Ramos (cell line): ENCODE data around the gene PHLDA2.

Experiments
- in situ Hi-C: fragments of 300-500 bp; cut with MboI; formaldehyde crosslinking; loops from one replicate; pipeline ENCODE4 v1.14.3; 2022; ENCODE audit warnings: low sequenced_read_pairs; ENCODE audit not compliant: unreplicated experiment

PHLDA2 gene

GRCh38 chr11:2899080-2899783 lies 30.0 kb downstream of the PHLDA2 start:
- in situ Hi-C loops, result loop anchor here (10.0 kb wide), 1 partner anchor 474 kb away; no protein-coding TSS in a partner anchor

- in situ Hi-C loops, result loop anchor here (10.0 kb wide), 1 partner anchor 474 kb away; no protein-coding TSS in a partner anchor
Measured at GRCh38 chr11:2898366-2899079, 30.7 kb downstream of the PHLDA2 start.

DNA sequence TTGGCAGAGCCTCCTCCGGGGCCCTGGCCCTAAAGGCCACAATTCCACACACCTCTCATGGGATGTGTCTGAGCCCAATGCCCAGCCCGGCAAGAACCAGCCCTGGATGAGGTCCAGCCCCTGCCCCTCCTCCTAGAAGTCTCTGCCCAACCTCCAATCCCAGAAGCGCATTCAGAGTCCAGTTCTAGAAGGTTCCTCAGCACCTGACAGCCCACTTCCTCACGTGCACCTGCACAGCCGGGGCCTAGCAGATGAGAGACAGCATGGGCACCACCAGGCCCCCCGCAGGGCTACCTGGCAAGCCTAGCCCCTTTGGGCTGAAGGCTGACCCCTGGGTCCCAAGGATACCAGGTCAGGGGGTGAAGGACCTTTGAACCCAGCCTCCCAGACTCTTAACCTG lies 32.2 kb downstream of the PHLDA2 start:
- in situ Hi-C loops, result loop anchor here (10.0 kb wide), 1 partner anchor 472 kb away; no protein-coding TSS in a partner anchor

DNA sequence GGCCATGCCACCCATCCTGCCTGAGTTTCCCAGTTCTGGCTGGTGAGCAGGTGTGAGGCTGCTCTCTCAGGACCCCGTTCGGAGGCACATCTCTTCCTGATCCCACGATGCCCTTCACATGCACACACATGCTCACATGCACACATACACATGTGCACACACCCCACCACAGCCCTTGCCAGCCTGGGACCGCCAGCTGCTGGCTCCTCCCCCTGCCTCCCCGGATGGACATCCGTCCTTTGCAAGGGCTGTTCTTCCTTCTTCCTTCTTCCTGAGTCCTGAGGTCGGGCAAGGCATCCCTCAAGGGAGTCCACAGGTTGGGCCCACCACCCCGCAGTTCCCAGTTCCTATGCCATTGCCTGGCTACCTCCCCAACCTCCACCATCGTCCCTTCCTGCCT lies 33.2 kb downstream of the PHLDA2 start:
- in situ Hi-C loops, result loop anchor here (10.0 kb wide), 1 partner anchor 471 kb away; no protein-coding TSS in a partner anchor

- in situ Hi-C loops, result loop anchor here (10.0 kb wide), 1 partner anchor 469 kb away; no protein-coding TSS in a partner anchor
Measured at GRCh38 chr11:2893935-2894334, 35.3 kb downstream of the PHLDA2 start.

DNA sequence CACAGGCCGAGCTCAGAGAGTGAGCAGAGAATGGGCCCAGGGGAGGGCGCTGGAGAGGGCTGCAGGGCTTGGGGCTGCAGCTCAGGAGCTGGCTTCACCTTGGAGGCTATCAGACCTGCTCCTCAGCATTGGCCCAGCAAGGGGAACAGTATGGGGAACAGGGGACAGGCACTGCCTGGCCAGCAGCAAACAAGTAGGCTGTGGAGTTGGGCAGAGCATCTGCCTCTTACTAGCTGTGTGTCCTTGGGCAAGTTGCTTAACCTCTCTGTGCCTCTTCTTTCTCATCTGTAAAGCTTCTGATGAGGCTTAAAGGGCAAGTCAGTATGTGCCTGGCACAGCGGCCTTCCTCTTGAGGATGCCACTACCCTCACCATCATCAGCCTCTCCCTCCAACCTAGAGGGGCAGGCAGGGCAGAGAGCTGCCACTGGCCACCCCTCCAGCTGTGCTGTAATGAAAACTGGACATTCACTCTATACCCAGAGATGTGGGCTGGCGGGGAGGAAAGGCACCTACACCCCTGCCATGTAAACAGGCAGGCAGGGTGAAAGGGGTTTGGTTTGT lies 36.2 kb downstream of the PHLDA2 start:
- in situ Hi-C loops, result loop anchor here (10.0 kb wide), 1 partner anchor 468 kb away; no protein-coding TSS in a partner anchor

DNA sequence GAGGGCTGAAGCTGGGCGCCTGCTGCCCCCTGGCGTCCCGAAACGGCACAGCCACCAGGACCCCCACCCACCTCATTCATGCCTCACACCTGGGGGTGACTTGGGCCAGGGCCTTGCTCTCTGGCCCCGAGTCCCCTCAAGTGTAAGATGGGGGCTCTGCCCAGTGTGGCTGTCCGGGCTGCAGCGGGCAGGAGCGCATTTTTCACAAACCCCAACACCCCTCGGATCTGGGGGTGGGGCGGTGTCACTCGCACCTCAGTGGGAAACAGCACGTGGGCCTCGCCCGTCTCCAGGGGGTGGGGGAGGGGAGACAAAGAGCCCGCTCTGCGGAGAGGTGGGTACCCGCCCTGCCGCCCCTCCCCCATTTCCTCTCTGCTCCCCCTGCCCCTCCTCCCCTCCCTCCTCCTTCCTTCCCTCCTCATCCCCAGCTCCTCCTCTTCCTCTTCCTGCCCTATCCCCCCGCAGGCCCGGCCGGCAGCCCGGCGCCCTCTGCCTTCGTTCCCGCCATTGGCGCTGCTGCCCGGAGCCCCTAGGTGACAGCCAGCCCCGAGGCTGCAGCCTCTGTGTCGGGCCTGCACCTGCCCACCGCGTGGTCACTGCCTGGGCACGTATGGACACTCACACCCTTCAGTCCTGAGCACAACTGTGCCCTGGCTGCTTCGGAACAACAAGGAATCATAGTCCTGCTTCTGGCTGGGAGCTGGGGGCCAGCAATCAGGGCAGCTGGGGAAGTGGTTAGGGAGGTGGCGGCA lies 36.8 kb downstream of the PHLDA2 start:
- in situ Hi-C loops, result loop anchor here (10.0 kb wide), 1 partner anchor 468 kb away; no protein-coding TSS in a partner anchor

DNA sequence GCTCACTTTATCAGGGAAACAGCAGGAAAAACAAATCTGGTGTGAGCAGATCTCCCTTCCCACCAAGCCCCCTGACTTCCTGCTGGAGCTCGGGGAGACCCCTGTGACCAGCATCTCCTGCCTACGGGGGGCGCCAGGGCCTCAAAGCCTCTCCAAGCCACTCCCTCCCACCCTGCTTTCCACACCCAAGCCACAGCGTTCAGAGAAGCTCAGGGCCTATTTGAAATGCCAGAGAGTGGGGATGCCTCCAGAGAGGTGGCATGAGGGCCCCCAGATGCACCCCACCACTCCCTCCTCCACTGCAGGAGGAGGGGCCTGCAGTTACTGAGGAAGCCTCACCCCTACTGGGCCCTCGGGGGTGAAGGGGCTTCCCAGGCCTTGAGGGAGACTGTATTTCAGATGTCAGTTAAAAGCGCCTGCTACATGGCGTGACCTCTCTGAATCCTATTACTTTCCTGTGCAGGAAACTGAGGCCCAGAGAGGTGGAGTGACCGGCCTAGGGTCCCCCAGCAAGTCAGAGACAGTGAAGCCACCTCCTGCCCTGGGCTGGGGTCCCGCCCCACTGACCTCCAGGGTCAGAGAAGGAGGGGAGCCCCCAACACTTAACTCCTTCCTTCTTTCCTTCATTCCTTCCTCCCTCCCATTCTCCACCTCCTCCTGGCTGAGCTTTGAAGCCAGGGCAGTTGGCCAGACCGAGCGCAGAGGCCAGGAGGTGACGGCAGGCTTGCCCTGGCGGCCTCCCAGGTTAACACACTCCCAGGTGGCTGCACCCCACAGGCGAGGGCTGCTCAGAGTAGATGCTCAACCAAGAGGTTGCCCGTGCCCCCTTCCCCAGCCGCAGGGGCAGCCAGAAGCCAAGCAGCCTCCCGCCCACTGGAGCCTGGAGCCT lies 37.6 kb downstream of the PHLDA2 start:
- in situ Hi-C loops, result loop anchor here (10.0 kb wide), 1 partner anchor 467 kb away; no protein-coding TSS in a partner anchor

GRCh38 chr11:2890466-2891294 lies 38.5 kb downstream of the PHLDA2 start:
- in situ Hi-C loops, result loop anchor here (10.0 kb wide), 1 partner anchor 466 kb away; no protein-coding TSS in a partner anchor

DNA sequence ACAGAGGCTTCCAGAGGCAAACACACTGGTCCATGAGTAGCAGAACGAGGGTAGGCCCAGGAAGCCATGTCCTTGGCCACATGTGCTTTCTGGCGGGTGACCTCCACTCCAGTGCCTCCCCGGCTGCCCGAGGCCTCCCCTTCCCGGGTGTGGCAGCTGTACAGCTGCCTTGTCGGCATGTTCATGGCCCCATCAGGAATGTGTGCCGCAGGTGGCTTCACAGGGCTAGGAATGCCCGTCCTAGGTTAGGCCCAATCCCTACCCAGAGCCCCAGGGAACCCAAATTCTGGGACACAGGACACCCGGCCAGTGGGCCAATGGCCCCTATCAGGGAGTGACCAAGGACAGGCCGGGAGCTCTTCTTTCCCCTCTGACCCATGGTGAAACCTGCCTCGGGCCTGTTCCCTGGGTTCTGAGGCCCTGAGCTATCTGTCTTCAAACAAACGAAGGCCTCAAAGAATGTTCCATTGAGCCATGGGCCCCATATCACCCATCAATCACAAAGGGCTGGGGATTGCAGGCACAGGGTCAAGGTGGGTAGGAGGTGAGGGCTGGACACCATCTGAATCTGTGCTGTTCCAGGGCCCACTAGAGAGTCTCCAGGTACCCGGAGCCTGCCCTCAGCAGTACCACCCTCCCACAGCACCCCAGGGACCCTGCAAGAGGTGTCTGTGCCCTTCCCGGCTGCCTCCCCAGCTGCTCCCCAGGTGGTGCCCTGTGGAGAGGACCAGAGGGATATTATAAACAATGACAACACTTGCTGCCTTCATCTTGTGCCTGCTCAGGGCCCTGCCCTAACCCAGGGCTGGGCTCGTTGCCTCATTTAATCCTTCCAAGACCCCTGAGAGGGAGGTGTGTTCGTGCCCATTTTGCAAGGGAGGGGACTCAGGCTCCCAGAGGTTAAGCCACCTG lies 39.6 kb downstream of the PHLDA2 start:
- in situ Hi-C loops, result loop anchor here (5.0 to 10.0 kb wide), 2 partner anchors 357 to 465 kb away; no protein-coding TSS in a partner anchor

- in situ Hi-C loops, result loop anchor here (5.0 kb wide), 1 partner anchor 356 kb away; no protein-coding TSS in a partner anchor
Measured at GRCh38 chr11:2888266-2888968, 40.8 kb downstream of the PHLDA2 start.

- in situ Hi-C loops, result loop anchor here (5.0 kb wide), 1 partner anchor 355 kb away; no protein-coding TSS in a partner anchor
Measured at GRCh38 chr11:2887515-2888195, 41.6 kb downstream of the PHLDA2 start.

- in situ Hi-C loops, result loop anchor here (5.0 kb wide), 1 partner anchor 355 kb away; no protein-coding TSS in a partner anchor
Measured at GRCh38 chr11:2886936-2887335, 42.3 kb downstream of the PHLDA2 start.

GRCh38 chr11:2886191-2886894 lies 42.9 kb downstream of the PHLDA2 start:
- in situ Hi-C loops, result loop anchor here (5.0 kb wide), 1 partner anchor 354 kb away; no protein-coding TSS in a partner anchor

GRCh38 chr11:2885678-2886081 lies 43.5 kb downstream of the PHLDA2 start, which contains the start of gene CDKN1C:
CDKN1C (minus strand) TSS chr11:2885775; CDS start chr11:2885456, 319 bp downstream.
- in situ Hi-C loops, result loop anchor here (5.0 kb wide), 1 partner anchor 353 kb away; no protein-coding TSS in a partner anchor
